ENCODE measurements around the gene KLK14. TPM values are rescaled to one million over a fixed set of nuclear protein-coding genes. Genes with fewer than 3 reads are reported as not detected.

KLK14 gene
- total RNA-seq, 4 donors from 2014 or later, result not detected

DNA sequence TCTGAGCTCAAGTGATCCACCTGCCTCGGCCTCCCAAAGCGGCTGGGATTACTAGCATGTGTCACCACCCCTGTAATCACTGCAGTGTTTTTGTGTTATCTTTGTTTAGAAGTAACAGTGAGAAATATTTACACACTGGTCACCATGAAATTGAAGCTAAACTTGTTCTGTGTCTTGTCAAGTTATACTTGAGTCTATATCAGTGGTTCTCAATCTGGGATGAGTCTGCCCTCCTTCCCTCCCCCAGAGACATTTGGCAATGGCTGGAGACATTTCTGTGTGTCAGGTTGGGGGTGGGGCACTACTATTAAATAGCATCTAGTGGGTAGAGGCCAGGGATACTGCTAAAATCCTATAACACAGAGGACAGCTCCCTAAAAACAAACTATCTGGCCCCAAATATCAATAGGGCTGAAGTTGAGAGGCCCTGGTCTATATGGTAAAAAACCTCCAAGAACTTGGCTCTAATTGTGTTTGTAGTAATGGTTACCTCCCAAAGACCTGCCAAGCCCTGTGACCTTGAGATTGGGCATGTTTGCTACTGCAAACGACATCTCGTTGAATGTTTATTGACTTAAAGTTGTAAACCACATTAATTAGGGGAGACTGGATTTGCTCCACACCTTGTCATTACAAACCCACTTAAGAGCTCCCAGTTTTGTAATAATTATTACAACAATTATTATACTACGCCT lies 18.6 kb upstream of the KLK14 start:
- no peaks in the 10 kb centered on the region for H3K27me3 ChIP-seq
- peaks cover 3 to 6% of the 10 kb centered on the region in 2 donors for H3K4me1 ChIP-seq
- ATAC-seq (no peak), DNase-seq (no peak)
- H3K9me3 ChIP-seq, result no peaks in the 10 kb centered on the region
- no peak for TF ChIP-seq POLR2A (IDR thresholded peaks at IDR 0.05)
- TF ChIP-seq, protein P1, sequence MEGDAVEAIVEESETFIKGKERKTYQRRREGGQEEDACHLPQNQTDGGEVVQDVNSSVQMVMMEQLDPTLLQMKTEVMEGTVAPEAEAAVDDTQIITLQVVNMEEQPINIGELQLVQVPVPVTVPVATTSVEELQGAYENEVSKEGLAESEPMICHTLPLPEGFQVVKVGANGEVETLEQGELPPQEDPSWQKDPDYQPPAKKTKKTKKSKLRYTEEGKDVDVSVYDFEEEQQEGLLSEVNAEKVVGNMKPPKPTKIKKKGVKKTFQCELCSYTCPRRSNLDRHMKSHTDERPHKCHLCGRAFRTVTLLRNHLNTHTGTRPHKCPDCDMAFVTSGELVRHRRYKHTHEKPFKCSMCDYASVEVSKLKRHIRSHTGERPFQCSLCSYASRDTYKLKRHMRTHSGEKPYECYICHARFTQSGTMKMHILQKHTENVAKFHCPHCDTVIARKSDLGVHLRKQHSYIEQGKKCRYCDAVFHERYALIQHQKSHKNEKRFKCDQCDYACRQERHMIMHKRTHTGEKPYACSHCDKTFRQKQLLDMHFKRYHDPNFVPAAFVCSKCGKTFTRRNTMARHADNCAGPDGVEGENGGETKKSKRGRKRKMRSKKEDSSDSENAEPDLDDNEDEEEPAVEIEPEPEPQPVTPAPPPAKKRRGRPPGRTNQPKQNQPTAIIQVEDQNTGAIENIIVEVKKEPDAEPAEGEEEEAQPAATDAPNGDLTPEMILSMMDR (IDR thresholded peaks at IDR 0.05 in 4 of 5, conservative IDR thresholded peaks at IDR 0.05 in 1 of 5), result no peak
- in situ Hi-C loops (cut with MboI; ENCODE audit: low sequenced_read_pairs in 4 of 4) (loop anchor here in 2 of 4 donors (10.0 to 25.0 kb wide), 2 partner anchors 486 to 503 kb away; no protein-coding TSS in a partner anchor), intact Hi-C loops (cut with DNase I; ENCODE audit: low total_unique reads) (loop anchor here (10.0 kb wide), 1 partner anchor 297 kb away; no protein-coding TSS in a partner anchor)
- H3K36me3 ChIP-seq, result peaks cover 0 to 25% of the 10 kb centered on the region in 2 donors
- no peak overlapping the region for H3K4me3 ChIP-seq
- no peak overlapping the region for H3K27ac ChIP-seq

- H3K27me3 ChIP-seq, result no peaks in the 10 kb centered on the region
- no peak for DNase-seq
- H3K4me3 ChIP-seq, result no peak overlapping the region
- intact Hi-C loops (cut with DNase I; ENCODE audit: low total_unique reads) (loop anchor here (10.0 kb wide), 1 partner anchor 296 kb away; no protein-coding TSS in a partner anchor), in situ Hi-C loops (cut with MboI; ENCODE audit: low sequenced_read_pairs in 4 of 4) (loop anchor here in 2 of 4 donors (10.0 to 25.0 kb wide), 2 partner anchors 487 to 504 kb away; no protein-coding TSS in a partner anchor)
- H3K9me3 ChIP-seq, result no peaks in the 10 kb centered on the region
- no peak overlapping the region for H3K27ac ChIP-seq
- ATAC-seq, result no peak
- H3K36me3 ChIP-seq, result peaks cover 0 to 25% of the 10 kb centered on the region in 2 donors
- peaks cover 3 to 6% of the 10 kb centered on the region in 2 donors for H3K4me1 ChIP-seq
- TF ChIP-seq POLR2A (IDR thresholded peaks at IDR 0.05), result no peak
- TF ChIP-seq, protein P1 (IDR thresholded peaks at IDR 0.05 in 4 of 5, conservative IDR thresholded peaks at IDR 0.05 in 1 of 5), result no peak
These were observed 17.9 kb upstream of the KLK14 start for GRCh38 chr19:51100601-51101000.

GRCh38 chr19:51099047-51099382 lies 16.3 kb upstream of the KLK14 start:
- no peaks in the 10 kb centered on the region for H3K9me3 ChIP-seq
- no peak for DNase-seq
- H3K27ac ChIP-seq, result no peak overlapping the region
- no peak for ATAC-seq
- peaks cover 3 to 6% of the 10 kb centered on the region in 2 donors for H3K4me1 ChIP-seq
- in situ Hi-C loops (cut with MboI; ENCODE audit: low sequenced_read_pairs in 4 of 4) (no loop called here), intact Hi-C loops (cut with DNase I; ENCODE audit: low total_unique reads) (loop anchor here (5.0 kb wide), 1 partner anchor 742 kb away; no protein-coding TSS in a partner anchor)
- peaks cover 0 to 25% of the 10 kb centered on the region in 2 donors for H3K36me3 ChIP-seq
- TF ChIP-seq, protein P1 (IDR thresholded peaks at IDR 0.05 in 4 of 5, conservative IDR thresholded peaks at IDR 0.05 in 1 of 5), result no peak
- no peak for TF ChIP-seq POLR2A (IDR thresholded peaks at IDR 0.05)
- H3K27me3 ChIP-seq, result no peaks in the 10 kb centered on the region
- H3K4me3 ChIP-seq, result no peak overlapping the region

- no peak for DNase-seq
- no peaks in the 10 kb centered on the region for H3K27me3 ChIP-seq
- no peaks in the 10 kb centered on the region for H3K9me3 ChIP-seq
- H3K4me3 ChIP-seq, result no peak overlapping the region
- no peak overlapping the region for H3K27ac ChIP-seq
- H3K4me1 ChIP-seq, result peaks cover 3 to 6% of the 10 kb centered on the region in 2 donors
- intact Hi-C loops (cut with DNase I; ENCODE audit: low total_unique reads) (loop anchor here (5.0 kb wide), 1 partner anchor 741 kb away; no protein-coding TSS in a partner anchor), in situ Hi-C loops (cut with MboI; ENCODE audit: low sequenced_read_pairs in 4 of 4) (no loop called here)
- H3K36me3 ChIP-seq, result peaks cover 0 to 21% of the 10 kb centered on the region in 2 donors
- TF ChIP-seq, protein P1 (IDR thresholded peaks at IDR 0.05 in 4 of 5, conservative IDR thresholded peaks at IDR 0.05 in 1 of 5), result no peak
- TF ChIP-seq POLR2A (IDR thresholded peaks at IDR 0.05), result no peak
- ATAC-seq, result no peak
These were observed 15.8 kb upstream of the KLK14 start for GRCh38 chr19:51098365-51099046.
